Endometrial microvascular endothelial cells (primary cell): Measurements from ENCODE around the gene KRTAP4-4. TPM values are rescaled to one million over a fixed set of nuclear protein-coding genes. Genes with fewer than 3 reads are reported as not detected.
"Not testable (repeated sequence)": the region's sequence is repeated elsewhere in the genome, so short reads cannot be mapped to it uniquely, and the experiment has no call there.

Source experiments
- in situ Hi-C: cut with HindIII; loops from 2 replicates; pipeline ENCODE4 v1.10.0; 2017; ENCODE audit warnings: low sequenced_read_pairs, low pct_unique_long_range_greater_than_20kb; ENCODE audit errors: inconsistent ontology term
- total RNA-seq: library from RNA; depleted of rRNA; stranded (reverse); fragments of >200 nt; gene quantifications from one replicate; pipeline ENCODE4 v1.2.3, GENCODE V29; 2015; ENCODE audit errors: inconsistent ontology term

The KRTAP4-4 gene
- total RNA-seq, 1 donor from 2014 or later, result not detected

DNA sequence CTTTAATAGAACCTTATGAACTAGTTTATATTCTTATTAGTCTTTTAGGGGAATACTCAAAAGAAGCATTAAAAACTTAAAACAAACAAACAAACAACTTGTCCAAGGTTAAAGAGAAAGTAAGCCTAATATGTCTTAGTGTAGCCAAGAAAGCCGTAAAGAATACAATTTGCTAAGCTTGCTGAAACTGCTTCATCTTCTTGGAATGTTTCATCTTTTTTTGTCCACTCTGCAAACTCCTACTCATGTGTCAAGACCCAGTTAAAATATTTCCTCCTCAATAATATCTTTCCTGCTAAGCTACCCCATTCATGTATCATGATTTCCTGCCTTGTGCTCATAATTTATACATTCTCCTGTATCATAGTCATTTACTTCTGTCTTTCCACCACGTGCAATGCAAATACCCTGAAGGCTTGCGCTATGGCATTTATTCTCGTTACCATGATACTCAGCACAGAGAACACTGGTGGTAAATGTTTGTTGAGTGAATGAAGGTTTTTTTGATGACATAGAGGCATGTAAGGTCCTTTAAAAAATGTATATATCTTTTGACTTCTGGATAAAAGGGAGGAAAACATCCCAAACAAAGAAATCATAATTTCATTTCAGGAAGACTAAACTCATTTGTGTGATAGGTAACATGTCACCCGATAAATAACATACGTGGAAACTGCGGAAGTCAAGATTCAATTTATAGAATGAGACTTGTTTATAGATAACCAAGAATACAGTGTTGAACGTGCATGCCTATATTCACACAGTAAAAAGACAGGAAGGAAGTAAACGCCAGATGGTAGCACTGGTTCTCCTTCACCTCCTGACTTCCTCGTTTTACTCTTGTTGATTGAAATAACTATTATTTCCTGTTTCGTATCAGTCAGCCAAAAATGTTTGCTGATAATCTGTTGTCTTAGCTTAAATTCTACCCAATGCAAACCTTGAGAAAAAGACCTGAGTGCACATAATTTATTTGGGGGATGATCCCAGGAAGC is 40.6 kb downstream of the KRTAP4-4 start:
- in situ Hi-C loops, result not testable (repeated sequence)

DNA sequence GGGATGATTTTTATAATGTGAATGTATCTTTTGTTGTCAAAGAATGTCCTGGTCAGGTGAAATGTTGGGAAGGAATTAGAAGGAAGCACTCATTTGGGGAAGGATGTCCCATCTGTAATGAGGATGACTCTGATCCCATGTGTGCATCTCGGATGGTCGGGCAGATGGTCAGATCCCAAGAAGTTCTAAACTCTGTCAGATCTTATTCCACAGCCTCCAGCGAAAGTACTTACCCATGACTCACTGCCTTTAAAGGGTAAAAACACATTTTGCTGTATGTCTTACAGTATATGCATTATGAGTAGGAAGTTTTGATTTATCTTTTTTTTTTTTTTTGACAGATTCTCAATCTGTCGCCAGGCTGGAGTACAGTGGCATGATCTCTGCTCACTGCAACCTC is 41.8 kb downstream of the KRTAP4-4 start:
- in situ Hi-C loops, result no loop called here

- in situ Hi-C loops, result not testable (repeated sequence)
Measured at GRCh38 chr17:41117846-41118386, 42.6 kb downstream of the KRTAP4-4 start, which contains the start of gene KRTAP4-11. KRTAP4-11 (minus strand) TSS chr17:41118373; CDS start chr17:41118315, 58 bp downstream.

DNA sequence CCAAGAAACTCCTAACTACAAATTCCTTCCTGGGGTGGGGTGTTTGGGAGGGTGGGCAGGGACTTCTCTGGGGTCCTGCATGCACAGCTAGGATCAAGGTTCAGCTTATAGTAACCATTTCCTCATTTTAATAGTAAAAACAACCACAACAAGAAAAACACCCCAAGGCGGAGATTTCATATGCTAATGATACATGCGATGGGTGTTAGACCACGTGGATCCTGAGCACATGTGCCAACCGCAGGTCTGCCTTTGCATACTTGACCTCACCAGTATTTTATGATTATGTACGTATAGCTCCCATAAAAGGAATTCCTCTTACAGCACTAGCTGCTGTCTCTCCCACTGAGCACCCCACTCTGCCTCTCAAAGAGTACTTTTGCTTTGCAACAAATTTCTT is 44.3 kb downstream of the KRTAP4-4 start:
- in situ Hi-C loops, result no loop called here

DNA sequence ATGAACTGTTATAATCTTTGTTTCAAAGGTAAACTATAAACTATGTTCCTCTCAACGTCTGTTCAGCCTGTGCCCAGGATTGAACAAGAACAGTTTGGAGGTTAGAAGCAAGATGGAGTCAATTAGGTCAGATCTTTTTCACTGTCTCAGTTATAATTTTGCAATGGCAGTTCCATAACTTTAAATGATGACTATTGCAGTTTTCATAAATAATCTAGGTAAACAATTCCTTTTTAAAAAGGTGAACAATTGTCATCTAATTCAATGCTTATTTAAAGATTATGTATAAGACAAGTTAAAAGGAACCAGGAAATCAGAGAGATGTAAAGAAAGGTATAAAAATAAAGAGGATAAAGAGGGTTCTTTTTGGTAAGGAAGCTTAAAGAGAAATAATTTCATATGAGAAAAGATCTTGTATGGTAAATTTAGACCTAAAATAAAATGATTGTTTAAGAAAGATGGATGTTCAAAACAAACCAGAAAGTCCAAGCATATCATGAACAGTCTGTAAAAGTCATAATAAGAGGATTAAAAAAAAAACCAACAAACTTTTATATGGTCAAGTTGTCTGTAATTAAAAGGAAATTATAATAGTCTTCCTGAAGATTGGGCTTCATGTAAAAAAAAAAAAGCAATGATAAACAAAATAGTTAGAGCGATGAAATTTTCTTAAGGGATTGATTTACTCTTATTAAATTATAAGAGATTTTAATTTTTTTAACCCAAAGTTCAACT is 49.2 kb downstream of the KRTAP4-4 start:
- in situ Hi-C loops, result no loop called here

Other genes with a start within 250 kb of the KRTAP4-4 start
- not detected for gene KRT23, start 223.1 kb downstream of the KRTAP4-4 start, total RNA-seq
- not detected for gene KRT39, start 193.8 kb downstream of the KRTAP4-4 start, total RNA-seq
- not detected for gene KRT40, start 176.4 kb downstream of the KRTAP4-4 start, total RNA-seq
- not detected for gene KRTAP3-3, start 166.6 kb downstream of the KRTAP4-4 start, total RNA-seq
- not detected for gene KRTAP3-2, start 160.8 kb downstream of the KRTAP4-4 start, total RNA-seq
- not detected for gene KRTAP3-1, start 151.6 kb downstream of the KRTAP4-4 start, total RNA-seq
- gene KRTAP1-5, start 133.5 kb downstream of the KRTAP4-4 start, total RNA-seq, result not detected
- gene KRTAP1-4, start 130.6 kb downstream of the KRTAP4-4 start, total RNA-seq, result not detected
- not detected for gene KRTAP1-3, start 125.9 kb downstream of the KRTAP4-4 start, total RNA-seq
- gene KRTAP1-1, start 119.3 kb downstream of the KRTAP4-4 start, total RNA-seq, result not detected
- not detected for gene KRTAP2-1, start 113.4 kb downstream of the KRTAP4-4 start, total RNA-seq
- gene KRTAP2-2, start 105.5 kb downstream of the KRTAP4-4 start, total RNA-seq, result not detected
- gene KRTAP2-3, start 100.6 kb downstream of the KRTAP4-4 start, total RNA-seq, result not detected
- not detected for gene KRTAP2-4, start 94.9 kb downstream of the KRTAP4-4 start, total RNA-seq
- not detected for gene KRTAP4-7, start 76.6 kb downstream of the KRTAP4-4 start, total RNA-seq
- gene KRTAP4-8, start 62.6 kb downstream of the KRTAP4-4 start, total RNA-seq, result not detected
- gene KRTAP4-16, start 58.5 kb downstream of the KRTAP4-4 start, total RNA-seq, result not detected
- not detected for gene KRTAP4-9, start 55.4 kb downstream of the KRTAP4-4 start, total RNA-seq
- not detected for gene KRTAP4-11, start 42.4 kb downstream of the KRTAP4-4 start, total RNA-seq
- gene KRTAP4-12, start 36.6 kb downstream of the KRTAP4-4 start, total RNA-seq, result not detected
- gene KRTAP4-6, start 20.2 kb downstream of the KRTAP4-4 start, total RNA-seq, result not detected
- gene KRTAP4-5, start 10.9 kb downstream of the KRTAP4-4 start, total RNA-seq, result not detected
- not detected for gene KRTAP4-3, start 7.5 kb upstream of the KRTAP4-4 start, total RNA-seq
- not detected for gene KRTAP4-2, start 17.5 kb upstream of the KRTAP4-4 start, total RNA-seq
- not detected for gene KRTAP4-1, start 24.2 kb upstream of the KRTAP4-4 start, total RNA-seq
- gene KRTAP9-1, start 29.1 kb upstream of the KRTAP4-4 start, total RNA-seq, result not detected
- gene KRTAP9-2, start 65.9 kb upstream of the KRTAP4-4 start, total RNA-seq, result not detected
- not detected for gene KRTAP9-3, start 71.7 kb upstream of the KRTAP4-4 start, total RNA-seq
- gene KRTAP9-8, start 77.3 kb upstream of the KRTAP4-4 start, total RNA-seq, result not detected
- not detected for gene KRTAP9-4, start 88.9 kb upstream of the KRTAP4-4 start, total RNA-seq
- gene KRTAP9-9, start 94.6 kb upstream of the KRTAP4-4 start, total RNA-seq, result not detected
- gene KRTAP9-6, start 104.6 kb upstream of the KRTAP4-4 start, total RNA-seq, result not detected
- not detected for gene KRTAP9-7, start 115.0 kb upstream of the KRTAP4-4 start, total RNA-seq
- not detected for gene KRTAP29-1, start 142.1 kb upstream of the KRTAP4-4 start, total RNA-seq
- not detected for gene KRTAP16-1, start 148.6 kb upstream of the KRTAP4-4 start, total RNA-seq
- gene KRTAP17-1, start 155.0 kb upstream of the KRTAP4-4 start, total RNA-seq, result not detected
- gene KRT33A, start 190.1 kb upstream of the KRTAP4-4 start, total RNA-seq, result not detected
- not detected for gene KRT33B, start 209.1 kb upstream of the KRTAP4-4 start, total RNA-seq
- not detected for gene KRT34, start 221.6 kb upstream of the KRTAP4-4 start, total RNA-seq
- gene KRT31, start 236.9 kb upstream of the KRTAP4-4 start, total RNA-seq, result not detected